ENCODE measurements around the gene RNU6-1.

Gene RNU6-1

GRCh38 chr15:67839929-67840748, at the start of gene RNU6-1:
Gene RNU6-1, minus strand, starts transcription at chr15:67840045.
- DNase-seq = peak; percentile 62

GRCh38 chr15:67887776-67888175, 47.9 kb upstream of the RNU6-1 start:
- no peak for DNase-seq

GRCh38 chr15:67885861-67886260, 46.0 kb upstream of the RNU6-1 start:
- DNase-seq = no peak

GRCh38 chr15:67885175-67885523, 45.3 kb upstream of the RNU6-1 start:
- DNase-seq = no peak

GRCh38 chr15:67884514-67885174, 44.8 kb upstream of the RNU6-1 start:
- no peak for DNase-seq

- no peak for DNase-seq
Observed at GRCh38 chr15:67884009-67884408, 44.2 kb upstream of the RNU6-1 start.

GRCh38 chr15:67883234-67883773, 43.5 kb upstream of the RNU6-1 start:
- no peak for DNase-seq

- no peak for DNase-seq
Observed at GRCh38 chr15:67882487-67883233, 42.8 kb upstream of the RNU6-1 start.

- no peak for DNase-seq
Observed at GRCh38 chr15:67880651-67881182, 40.9 kb upstream of the RNU6-1 start.

GRCh38 chr15:67879440-67880129, 39.7 kb upstream of the RNU6-1 start:
- DNase-seq = no peak

- DNase-seq = no peak
Observed at GRCh38 chr15:67878712-67879206, 38.9 kb upstream of the RNU6-1 start.

- no peak for DNase-seq
Observed at GRCh38 chr15:67873777-67874176, 33.9 kb upstream of the RNU6-1 start.

GRCh38 chr15:67870868-67871408, 31.1 kb upstream of the RNU6-1 start:
- DNase-seq = no peak

GRCh38 chr15:67869701-67870100, 29.9 kb upstream of the RNU6-1 start:
- no peak for DNase-seq

GRCh38 chr15:67865766-67866165, 25.9 kb upstream of the RNU6-1 start:
- DNase-seq = no peak

GRCh38 chr15:67865331-67865730, 25.5 kb upstream of the RNU6-1 start:
- no peak for DNase-seq

- DNase-seq = no peak
Observed at GRCh38 chr15:67863442-67863987, 23.7 kb upstream of the RNU6-1 start.

- DNase-seq = no peak
Observed at GRCh38 chr15:67862750-67863441, 23.1 kb upstream of the RNU6-1 start.

- DNase-seq = no peak
Observed at GRCh38 chr15:67861983-67862382, 22.1 kb upstream of the RNU6-1 start.

GRCh38 chr15:67859331-67859946, 19.6 kb upstream of the RNU6-1 start:
- no peak for DNase-seq

GRCh38 chr15:67857220-67857619, 17.4 kb upstream of the RNU6-1 start:
- no peak for DNase-seq

Measured in NCI-H187 treated with DMSO at 0.1 percent for 48 hours (cell line).